CD4-positive, alpha-beta T cell treated with Interleukin-17A for 1 hour (primary cell): ENCODE measurements around the gene SUGCT.
"Not testable (repeated sequence)": the region's sequence is repeated elsewhere in the genome, so short reads cannot be mapped to it uniquely, and the experiment has no call there.

Experiments used
- DNase-seq: peaks from one replicate; pipeline ENCODE4 v3.0.0-alpha.2; 2020

SUGCT gene

GRCh38 chr7:40134428-40135316 lies at the start of gene SUGCT, which contains the start of gene MPLKIP:
TSS of gene SUGCT (plus strand) at chr7:40135005.
TSS of gene MPLKIP (minus strand) at chr7:40134622. CDS start at chr7:40134567, 55 bp downstream.
- peak; percentile 92 for DNase-seq

GRCh38 chr7:40092182-40092581 lies 42.6 kb upstream of the SUGCT start:
- DNase-seq, result no peak

GRCh38 chr7:40093631-40094350 lies 41.0 kb upstream of the SUGCT start:
- DNase-seq, result no peak

GRCh38 chr7:40095230-40095629 lies 39.6 kb upstream of the SUGCT start:
- no peak for DNase-seq

- DNase-seq, result no peak
These were observed 39.0 kb upstream of the SUGCT start for GRCh38 chr7:40095695-40096327.

- no peak for DNase-seq
These were observed 37.1 kb upstream of the SUGCT start for GRCh38 chr7:40097728-40098127.

GRCh38 chr7:40098810-40099209 lies 36.0 kb upstream of the SUGCT start:
- no peak for DNase-seq

- no peak for DNase-seq
These were observed 35.0 kb upstream of the SUGCT start for GRCh38 chr7:40099837-40100236.

- DNase-seq, result no peak
These were observed 33.6 kb upstream of the SUGCT start for GRCh38 chr7:40101201-40101600.

GRCh38 chr7:40102897-40103296 lies 31.9 kb upstream of the SUGCT start:
- DNase-seq, result no peak

- no peak for DNase-seq
These were observed 28.8 kb upstream of the SUGCT start for GRCh38 chr7:40105879-40106473.

GRCh38 chr7:40115936-40116335 lies 18.9 kb upstream of the SUGCT start:
- DNase-seq, result no peak

- DNase-seq, result not testable (repeated sequence)
These were observed 17.6 kb upstream of the SUGCT start for GRCh38 chr7:40117199-40117598.

GRCh38 chr7:40118201-40118600 lies 16.6 kb upstream of the SUGCT start:
- not testable (repeated sequence) for DNase-seq

GRCh38 chr7:40120020-40120419 lies 14.8 kb upstream of the SUGCT start:
- DNase-seq, result no peak

GRCh38 chr7:40122100-40122939 lies 12.5 kb upstream of the SUGCT start:
- not testable (repeated sequence) for DNase-seq

GRCh38 chr7:40122940-40123254 lies 11.9 kb upstream of the SUGCT start:
- DNase-seq, result no peak

- no peak for DNase-seq
These were observed 1.0 kb upstream of the SUGCT start for GRCh38 chr7:40133561-40134427.

- no peak for DNase-seq
These were observed 459 bp downstream of the SUGCT start for GRCh38 chr7:40135317-40135610.

GRCh38 chr7:40137563-40137962 lies 2.8 kb downstream of the SUGCT start:
- no peak for DNase-seq

- DNase-seq, result no peak
These were observed 4.2 kb downstream of the SUGCT start for GRCh38 chr7:40138973-40139372.

- not testable (repeated sequence) for DNase-seq
These were observed 5.1 kb downstream of the SUGCT start for GRCh38 chr7:40139891-40140290.
